GM18526 (cell line): Measurements from ENCODE around the gene RUNX1.

Source experiments
- POLR2A ChIP-seq: IDR thresholded peaks from 3 replicates; pipeline ENCODE4 v1.6.1; 2011; ENCODE audit not compliant: insufficient read length; ENCODE audit errors: extremely low read depth

The RUNX1 gene

DNA sequence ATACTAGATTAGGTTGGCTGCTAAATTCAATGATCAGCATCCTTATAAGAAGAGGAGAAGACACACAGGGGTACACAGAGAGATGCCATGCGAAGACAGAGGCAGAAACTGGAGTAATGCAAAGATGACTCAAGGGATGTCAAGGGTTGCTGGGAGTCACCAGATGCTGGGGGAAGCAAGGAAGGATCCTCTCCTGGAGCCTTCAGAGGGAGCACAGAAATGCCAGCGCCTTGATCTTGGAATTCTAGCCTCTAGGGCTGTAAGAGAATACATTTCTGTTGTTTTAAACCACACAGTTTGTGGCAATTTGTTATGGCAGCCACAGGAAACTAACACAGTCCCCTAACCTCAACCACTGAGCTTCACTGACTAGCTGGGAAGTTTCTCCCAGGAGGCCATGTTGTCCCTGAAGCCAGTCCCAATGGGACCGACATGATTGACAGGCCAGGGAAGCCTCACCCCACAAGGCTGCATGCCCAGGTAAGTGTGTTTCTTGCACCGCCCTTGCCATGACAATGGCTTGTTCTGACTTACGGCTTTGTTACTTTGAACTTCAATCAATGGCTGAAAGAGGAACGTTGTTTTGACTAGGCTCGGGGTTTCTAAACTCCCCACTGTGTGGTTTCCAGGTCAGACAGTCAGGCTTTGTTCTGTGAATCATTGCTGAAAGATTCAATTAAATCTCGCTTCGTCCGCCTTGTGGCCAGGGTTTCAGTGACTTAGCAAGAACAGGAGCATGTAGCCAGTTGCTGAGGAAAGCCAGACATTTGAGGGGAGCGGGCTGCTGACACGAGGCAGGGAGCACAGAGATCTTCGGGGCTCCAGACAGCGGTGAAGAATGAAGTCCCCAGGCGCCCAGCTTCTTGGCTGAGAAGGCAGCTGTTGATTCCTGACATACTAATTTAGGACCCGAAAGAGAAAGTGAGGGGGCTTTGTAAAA is 62.3 kb downstream of the RUNX1 start:
- no peak for TF ChIP-seq POLR2A

DNA sequence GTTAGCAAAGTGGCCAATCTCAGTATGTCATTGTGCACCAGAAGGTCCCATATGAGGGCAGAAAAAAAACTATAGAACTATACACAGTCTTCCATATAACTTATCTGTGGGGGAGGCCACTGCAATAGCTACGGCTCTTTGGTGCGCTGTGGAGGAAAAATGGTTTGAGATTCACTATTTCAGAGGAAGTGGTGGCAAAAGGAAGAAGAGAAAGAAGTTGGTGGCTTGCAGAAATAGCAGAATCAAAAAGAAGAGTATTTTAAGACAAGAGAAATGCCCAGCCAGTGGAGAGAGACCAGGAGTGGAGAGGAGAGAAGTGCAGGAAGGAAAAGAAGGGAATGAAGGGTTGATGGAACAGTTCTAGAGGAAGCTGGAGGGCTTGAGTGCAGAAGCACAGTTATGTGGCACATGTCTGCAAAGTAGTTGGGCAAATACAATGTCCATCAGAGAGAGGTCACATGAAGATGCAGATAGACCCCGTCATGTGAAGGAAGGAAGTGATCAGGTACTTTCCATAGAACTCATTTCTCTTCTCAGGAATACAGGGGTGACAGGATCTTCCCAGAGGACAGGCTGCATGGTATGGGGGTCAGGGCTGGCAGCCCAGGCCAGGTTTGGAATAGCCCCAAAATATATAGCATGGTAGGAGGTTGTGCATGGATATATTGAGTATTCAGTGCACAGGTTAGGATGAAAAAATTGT is 64.6 kb downstream of the RUNX1 start:
- TF ChIP-seq POLR2A = no peak

DNA sequence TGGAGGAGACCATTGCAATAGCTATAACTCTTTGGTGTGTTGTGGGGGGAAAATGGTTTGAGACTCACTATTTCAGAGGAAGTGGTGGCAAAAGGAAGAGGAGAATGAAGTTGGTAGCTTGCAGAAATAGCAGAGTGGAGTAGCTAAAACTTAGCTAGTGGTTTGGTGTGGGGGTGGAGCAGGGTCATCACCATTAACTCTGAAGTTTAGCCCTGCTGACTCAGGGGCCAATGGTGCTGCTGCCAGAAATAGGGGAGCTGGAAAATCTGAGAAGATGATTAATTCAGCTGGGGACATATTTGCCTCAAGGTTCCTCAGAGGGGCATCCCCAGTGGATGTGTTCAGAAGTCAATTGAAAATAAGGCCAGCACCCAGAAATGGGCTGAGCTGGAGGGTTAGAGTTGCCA is 65.4 kb downstream of the RUNX1 start:
- no peak for TF ChIP-seq POLR2A

DNA sequence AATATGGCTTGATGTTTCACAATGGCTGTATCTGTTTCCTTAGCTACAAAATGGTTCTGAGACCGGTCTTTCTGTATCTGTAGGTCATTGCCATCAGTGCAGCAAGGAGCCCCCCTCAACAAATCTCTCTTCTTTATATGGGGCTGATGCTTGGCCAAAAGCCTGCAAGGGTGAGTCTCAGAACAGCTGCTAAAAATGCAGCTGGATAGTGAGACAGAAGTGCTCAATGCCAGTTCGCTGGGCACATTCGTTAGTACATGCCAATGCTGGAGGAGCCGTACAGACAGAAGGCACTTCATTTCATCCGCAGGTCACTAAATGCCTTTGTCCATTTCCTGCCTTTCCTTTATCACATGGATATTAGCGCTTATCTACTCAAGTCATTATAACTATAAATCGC is 67.3 kb downstream of the RUNX1 start:
- TF ChIP-seq POLR2A = no peak

DNA sequence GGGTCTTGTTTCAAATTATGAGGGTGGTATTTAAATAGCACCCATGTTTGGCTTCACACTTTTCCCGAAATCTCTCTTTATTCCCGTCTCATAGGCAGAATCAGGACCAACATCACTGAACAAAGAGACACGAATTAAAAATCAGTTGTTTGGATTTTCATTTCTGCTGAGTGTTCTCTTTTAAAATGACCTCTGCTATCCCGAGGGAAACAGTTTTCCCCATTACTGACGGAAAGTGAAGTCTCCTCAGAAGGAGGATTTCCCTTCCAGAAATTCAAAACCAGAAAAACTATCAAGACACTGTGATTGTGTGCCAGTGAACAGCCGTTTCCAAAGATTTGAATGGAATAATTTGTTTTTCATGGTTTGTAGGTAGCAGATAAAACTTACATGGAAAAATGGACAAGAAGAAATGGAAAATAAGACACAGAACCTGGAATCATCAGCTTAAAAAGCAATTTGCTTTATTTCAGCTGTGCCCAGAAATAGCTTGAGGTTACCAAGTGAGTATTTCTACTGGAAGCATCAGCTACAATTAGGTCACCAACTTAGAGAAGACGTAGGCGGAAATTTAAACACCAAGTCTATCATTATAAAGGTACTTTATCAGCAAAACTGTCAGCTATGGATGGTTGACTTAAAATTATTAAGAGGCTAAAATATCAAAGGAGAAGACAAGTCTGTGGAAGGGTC is 68.5 kb downstream of the RUNX1 start:
- no peak for TF ChIP-seq POLR2A

DNA sequence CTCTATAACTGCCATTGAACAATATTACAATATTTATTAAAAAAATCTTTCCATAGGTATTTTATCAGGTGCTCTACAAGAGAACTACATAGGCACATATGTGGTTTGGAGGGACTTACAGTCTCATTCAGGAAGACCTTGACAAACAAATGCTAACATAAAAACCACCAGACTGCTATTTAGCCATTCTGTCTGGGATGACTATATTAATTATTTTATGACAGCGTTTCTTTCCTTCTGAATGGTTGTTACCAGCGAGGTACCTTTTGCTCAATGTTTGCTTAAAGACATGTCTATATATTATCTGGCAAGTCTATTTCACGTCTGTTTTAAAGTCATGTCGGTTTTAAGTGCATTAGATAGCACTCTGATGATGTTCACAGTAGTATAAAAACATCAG is 69.7 kb downstream of the RUNX1 start:
- TF ChIP-seq POLR2A = no peak

DNA sequence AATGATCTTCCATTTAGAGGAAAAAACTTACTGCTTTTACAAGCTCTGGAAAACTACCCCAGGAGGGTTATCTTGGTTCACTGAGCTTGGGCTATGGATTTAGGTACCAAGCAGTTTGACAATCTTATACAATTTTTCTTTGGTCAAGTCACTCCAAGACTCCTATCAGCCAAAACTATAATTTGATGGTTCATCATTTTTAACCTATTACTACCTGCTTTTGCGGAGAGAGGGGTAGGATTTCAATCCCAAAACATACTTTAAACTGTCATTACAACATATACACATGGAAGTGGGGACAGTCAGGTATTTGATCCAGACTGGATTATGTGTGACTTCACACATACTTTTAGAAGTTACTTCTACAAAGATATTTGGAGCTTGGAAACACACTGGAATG is 71.8 kb downstream of the RUNX1 start:
- no peak for TF ChIP-seq POLR2A

DNA sequence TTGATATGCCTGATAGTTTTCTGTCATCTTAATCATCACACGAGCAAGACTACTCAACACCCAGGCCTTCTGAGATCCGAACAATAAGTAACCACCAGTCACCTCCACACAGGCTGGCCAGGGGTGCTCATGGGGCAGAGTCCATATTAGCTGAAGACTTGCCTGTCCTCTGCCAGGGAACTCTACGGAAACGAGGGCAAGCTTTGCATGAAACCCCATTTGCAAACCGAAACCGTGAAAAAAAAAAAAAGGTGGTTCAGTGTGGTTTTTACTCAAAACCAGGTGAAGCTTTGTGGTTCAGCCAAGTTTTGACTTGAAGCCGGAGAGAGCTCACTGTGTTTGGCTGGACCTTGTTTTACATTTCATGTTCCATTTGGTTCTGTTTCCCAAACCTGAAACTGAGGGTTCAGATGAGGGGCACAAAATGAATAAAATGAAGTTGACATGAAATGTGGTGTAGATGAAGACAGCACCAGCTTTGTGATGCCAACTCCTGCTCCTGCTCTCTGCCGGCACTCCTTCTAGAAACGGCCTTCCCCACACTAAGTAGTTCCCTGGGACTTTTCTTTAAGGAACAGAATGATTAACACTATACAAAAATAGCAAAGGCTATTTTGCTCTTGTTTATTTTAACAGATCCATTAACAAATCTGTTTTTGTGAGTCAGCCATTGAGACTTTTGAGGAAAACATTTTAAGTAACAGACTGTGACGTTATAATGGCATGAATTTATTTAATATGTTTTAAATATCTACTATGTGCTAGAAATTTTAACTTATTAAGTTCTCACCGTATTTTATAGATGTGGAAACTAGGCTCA is 74.7 kb downstream of the RUNX1 start:
- no peak for TF ChIP-seq POLR2A

DNA sequence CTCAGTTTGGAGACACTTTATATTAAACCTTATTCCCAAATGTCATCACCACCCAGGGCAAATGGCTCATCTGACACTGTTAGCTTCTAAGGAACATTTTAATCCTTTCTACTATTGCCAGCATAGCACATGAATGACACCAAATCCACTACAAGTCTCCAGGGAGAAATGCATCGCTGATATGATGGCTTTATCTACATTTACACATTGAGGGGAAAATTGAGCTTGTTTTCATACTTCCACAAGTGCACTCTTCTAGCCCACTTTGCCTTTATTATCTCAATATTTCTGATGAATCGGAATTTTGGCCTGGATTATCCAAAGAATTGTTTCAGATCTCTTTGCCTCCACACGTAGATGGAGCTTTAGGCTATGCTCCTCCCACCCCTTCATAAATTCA is 75.4 kb downstream of the RUNX1 start:
- TF ChIP-seq POLR2A = no peak

DNA sequence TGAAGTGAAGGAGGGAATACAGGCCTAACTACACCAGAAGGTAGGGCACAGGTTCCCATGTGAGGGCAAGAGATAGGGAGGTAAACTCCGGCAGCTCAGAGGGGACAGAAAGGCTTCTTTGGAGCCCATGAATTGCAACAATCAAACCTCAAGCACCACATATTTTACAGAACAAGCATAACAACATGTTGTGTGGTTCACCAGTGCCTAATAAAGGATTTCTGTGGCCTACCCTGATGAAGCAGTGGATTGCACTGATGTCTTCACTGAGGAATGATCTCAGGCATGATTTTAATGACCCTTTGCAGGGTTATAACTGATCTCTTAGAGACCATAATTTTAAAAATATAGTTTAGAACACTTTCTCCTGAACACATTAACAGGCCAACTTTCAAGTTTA is 77.4 kb downstream of the RUNX1 start:
- TF ChIP-seq POLR2A = no peak

DNA sequence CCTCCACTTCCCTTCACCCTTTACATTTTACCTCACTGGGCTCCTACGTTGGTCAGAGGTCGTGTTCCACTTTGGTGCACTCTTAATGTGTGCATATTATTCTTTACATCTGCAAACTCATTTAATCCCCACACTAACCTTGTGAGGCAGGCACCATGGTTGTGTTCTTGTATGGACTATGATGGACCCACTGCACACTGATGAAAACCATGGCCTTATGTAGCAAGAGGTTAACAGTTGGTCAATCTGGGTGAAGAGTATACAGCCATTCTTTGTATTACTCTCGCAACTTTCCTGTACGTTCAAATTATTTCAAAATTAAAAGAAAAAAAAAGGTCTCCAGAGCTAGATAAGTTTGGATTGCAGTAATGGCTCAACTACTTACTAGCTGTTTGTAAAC is 78.5 kb downstream of the RUNX1 start:
- no peak for TF ChIP-seq POLR2A

DNA sequence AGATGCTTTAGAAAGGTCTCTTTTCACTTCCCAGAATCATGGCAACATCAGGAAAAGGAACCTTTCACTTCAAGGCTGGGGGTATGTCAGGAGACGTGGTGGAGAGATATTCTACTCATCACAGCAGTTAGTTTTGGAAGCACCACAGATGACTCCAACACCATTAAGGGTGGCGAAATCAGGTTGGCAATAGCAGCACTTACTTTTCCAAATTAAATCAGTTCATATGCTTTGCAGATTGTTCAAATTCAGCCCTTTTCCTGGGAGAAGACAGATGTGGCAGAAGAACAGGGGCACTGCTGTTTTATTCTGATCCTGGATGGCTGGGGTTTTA is 79.0 kb downstream of the RUNX1 start:
- no peak for TF ChIP-seq POLR2A

DNA sequence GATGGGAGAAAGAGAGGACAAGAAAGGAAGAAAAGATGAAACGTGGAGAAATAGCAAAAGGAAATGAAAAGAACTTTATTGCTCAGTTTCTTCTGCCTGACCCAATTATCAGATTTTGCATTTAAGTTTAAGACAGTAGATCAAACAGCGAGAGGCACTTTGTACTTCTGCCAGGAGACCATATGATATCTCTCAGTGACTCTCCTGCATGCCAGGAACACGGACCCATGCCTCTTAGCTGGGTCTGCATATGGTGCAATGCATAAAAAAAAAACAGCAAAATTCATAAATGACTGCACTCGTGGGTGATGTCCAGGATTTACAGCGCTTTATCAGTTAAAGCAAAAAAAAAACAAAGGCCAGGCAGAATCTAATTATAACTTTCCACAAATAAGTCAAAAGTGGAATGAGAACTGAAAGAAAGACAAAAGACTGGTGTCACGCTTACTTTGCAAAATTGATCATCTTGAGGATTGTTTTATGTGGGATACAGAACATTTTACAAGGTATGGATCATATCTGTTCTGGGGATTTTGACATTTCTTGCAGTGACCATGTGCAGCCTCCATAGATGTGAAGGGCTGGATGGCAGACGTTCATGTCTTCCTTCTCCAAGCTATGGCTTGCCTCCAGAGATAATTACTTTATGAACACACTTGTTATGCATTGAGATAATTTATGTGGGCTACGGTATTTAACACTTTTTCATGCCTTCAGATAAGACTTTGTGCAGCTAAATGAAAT is 79.5 kb downstream of the RUNX1 start:
- TF ChIP-seq POLR2A = no peak
